ENCODE measurements around the gene CDKL5. TPM values are rescaled to one million over a fixed set of nuclear protein-coding genes. Genes with fewer than 3 reads are reported as not detected.

The CDKL5 gene
- polyA plus RNA-seq, 1 experiment: 13.3 TPM

DNA sequence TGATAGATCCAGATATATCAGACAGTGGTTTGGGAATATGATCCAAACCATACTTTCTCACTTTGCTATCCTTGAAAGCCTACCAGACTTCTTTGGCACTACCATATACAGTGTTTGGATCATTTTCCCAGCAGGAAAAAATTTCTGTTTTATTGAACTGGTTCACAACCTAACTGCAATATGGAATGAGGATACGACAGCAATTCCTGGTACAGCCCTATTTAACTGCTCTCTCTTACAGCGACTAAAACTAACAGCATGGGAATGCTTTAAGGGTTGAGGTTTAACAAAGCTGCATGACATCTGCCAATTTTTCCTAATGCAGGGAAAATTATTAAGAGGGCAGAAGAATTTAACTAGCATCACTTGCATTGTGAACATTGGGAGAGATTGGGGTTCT, 199.2 kb downstream of the CDKL5 start:
- TF ChIP-seq, protein P1, sequence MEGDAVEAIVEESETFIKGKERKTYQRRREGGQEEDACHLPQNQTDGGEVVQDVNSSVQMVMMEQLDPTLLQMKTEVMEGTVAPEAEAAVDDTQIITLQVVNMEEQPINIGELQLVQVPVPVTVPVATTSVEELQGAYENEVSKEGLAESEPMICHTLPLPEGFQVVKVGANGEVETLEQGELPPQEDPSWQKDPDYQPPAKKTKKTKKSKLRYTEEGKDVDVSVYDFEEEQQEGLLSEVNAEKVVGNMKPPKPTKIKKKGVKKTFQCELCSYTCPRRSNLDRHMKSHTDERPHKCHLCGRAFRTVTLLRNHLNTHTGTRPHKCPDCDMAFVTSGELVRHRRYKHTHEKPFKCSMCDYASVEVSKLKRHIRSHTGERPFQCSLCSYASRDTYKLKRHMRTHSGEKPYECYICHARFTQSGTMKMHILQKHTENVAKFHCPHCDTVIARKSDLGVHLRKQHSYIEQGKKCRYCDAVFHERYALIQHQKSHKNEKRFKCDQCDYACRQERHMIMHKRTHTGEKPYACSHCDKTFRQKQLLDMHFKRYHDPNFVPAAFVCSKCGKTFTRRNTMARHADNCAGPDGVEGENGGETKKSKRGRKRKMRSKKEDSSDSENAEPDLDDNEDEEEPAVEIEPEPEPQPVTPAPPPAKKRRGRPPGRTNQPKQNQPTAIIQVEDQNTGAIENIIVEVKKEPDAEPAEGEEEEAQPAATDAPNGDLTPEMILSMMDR (IDR thresholded peaks at IDR 0.05; ENCODE audit: low read depth, low read length): no peak
- DNase-seq (ENCODE audit: low read depth, low spot score): no peak
- Histone ChIP-seq H3K27me3 (ENCODE audit: control insufficient read depth, insufficient read depth, low read length) (no peaks in the 10 kb centered on the region), H3K9me3 (ENCODE audit: control insufficient read depth, insufficient read depth, low read length) (no peaks in the 10 kb centered on the region), H3K27ac (ENCODE audit: low read depth, low read length) (no peak overlapping the region), H3K4me3 (ENCODE audit: low read depth, low read length) (no peak overlapping the region)
- POLR2A ChIA-PET: no interaction called here
- CTCF ChIA-PET: no interaction called here

DNA sequence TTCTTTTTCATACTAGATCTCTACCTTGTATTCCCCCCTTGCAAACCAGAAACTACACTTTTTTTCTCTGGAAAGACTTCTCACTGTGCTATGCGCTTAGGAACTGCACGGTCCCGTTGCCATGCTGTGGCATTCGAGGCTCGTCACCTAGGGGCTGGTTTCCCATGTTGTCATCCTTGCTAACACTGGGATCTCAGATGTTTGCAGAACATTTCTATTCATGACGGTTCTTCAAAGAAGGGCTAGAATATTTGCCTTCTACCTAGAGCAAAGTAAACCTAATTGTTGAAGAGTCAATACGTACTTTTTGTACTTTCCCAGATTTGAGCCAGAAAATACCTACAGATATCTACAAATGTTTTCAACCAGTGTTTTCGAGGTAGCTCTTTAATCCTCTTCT, 205.5 kb downstream of the CDKL5 start:
- no peak for DNase-seq (ENCODE audit: low read depth, low spot score)
- TF ChIP-seq, protein P1 (IDR thresholded peaks at IDR 0.05; ENCODE audit: low read depth, low read length): no peak
- Histone ChIP-seq H3K4me3 (ENCODE audit: low read depth, low read length) (no peak overlapping the region), H3K27ac (ENCODE audit: low read depth, low read length) (no peak overlapping the region), H3K9me3 (ENCODE audit: control insufficient read depth, insufficient read depth, low read length) (no peaks in the 10 kb centered on the region), H3K27me3 (ENCODE audit: control insufficient read depth, insufficient read depth, low read length) (no peaks in the 10 kb centered on the region)
- ChIA-PET CTCF (interaction anchor here (1.0 kb wide), 1 partner anchor 212 kb away, joined by 3 read pairs; no protein-coding TSS in a partner anchor), POLR2A (no interaction called here)

DNA sequence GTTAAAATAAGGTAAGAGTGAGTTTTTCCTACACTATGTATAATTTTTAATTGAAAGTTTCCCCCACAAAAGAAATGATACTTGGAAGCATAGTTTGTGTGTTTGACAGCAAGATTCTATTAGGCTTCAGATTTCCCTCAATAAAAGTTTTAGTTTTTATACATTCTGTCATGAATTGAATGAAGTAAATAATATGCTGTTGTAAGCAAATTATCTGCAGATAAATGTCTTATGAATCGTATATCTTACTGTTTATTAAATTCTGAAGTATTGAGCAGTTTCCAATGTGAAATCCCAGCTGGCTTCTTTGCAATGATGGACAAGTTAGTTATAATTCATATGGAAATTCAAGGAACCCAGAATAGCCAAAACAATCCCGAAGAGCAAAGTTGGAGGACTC, 213.0 kb downstream of the CDKL5 start:
- Histone ChIP-seq H3K27me3 (ENCODE audit: control insufficient read depth, insufficient read depth, low read length) (no peaks in the 10 kb centered on the region), H3K4me3 (ENCODE audit: low read depth, low read length) (no peak overlapping the region), H3K27ac (ENCODE audit: low read depth, low read length) (no peak overlapping the region), H3K9me3 (ENCODE audit: control insufficient read depth, insufficient read depth, low read length) (no peaks in the 10 kb centered on the region)
- ChIA-PET POLR2A (no interaction called here), CTCF (no interaction called here)
- TF ChIP-seq, protein P1 (IDR thresholded peaks at IDR 0.05; ENCODE audit: low read depth, low read length): no peak
- no peak for DNase-seq (ENCODE audit: low read depth, low spot score)

DNA sequence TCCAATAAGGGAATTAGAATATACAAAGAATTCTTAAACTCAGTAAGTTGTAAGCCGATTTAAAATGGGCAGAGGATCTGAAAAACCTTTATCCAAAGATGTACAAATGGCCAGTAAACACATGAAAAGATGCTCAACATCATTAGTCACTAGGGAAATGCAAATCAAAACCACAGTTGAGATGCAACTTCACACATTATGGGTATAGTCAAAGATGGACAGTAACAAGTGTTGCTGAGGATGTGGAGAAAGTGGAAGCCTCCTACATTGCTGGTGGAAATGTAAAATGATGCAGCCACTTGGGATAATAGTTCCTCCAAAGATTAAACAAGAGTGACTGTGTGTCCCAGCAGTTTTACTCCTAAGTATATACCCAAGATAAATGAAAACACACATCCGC, 213.9 kb downstream of the CDKL5 start:
- Histone ChIP-seq H3K27ac (ENCODE audit: low read depth, low read length) (no peak overlapping the region), H3K9me3 (ENCODE audit: control insufficient read depth, insufficient read depth, low read length) (no peaks in the 10 kb centered on the region), H3K4me3 (ENCODE audit: low read depth, low read length) (no peak overlapping the region), H3K27me3 (ENCODE audit: control insufficient read depth, insufficient read depth, low read length) (no peaks in the 10 kb centered on the region)
- DNase-seq (ENCODE audit: low read depth, low spot score): no peak
- ChIA-PET CTCF (no interaction called here), POLR2A (no interaction called here)
- TF ChIP-seq, protein P1 (IDR thresholded peaks at IDR 0.05; ENCODE audit: low read depth, low read length): no peak

DNA sequence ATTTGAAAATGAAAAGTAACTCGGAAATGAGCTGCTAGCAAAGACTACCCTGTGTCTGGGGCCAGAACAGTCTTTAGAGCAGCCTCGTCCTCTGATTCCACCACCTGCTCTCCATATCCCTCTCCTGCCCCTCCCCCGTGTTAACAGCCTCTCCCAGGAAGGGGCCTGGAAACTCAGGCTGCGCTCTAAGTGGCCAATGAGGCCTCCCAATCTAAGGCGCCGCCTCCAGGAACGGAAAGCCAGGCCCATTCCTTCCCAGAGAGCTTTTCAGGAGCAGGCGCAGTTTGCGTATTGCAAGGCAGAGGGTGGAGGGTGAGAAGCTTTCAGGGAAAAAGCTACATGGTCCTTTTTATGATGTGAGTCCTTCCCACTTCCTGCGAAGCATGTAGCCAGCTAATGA, 215.3 kb downstream of the CDKL5 start:
- CTCF ChIA-PET: no interaction called here
- no peaks in the 10 kb centered on the region for H3K27me3 ChIP-seq (ENCODE audit: control insufficient read depth, insufficient read depth, low read length)
- POLR2A ChIA-PET: no interaction called here
- no peak for DNase-seq (ENCODE audit: low read depth, low spot score)
- TF ChIP-seq, protein P1 (IDR thresholded peaks at IDR 0.05; ENCODE audit: low read depth, low read length): no peak
- H3K9me3 ChIP-seq (ENCODE audit: control insufficient read depth, insufficient read depth, low read length): no peaks in the 10 kb centered on the region
- no peak overlapping the region for H3K27ac ChIP-seq (ENCODE audit: low read depth, low read length)
- H3K4me3 ChIP-seq (ENCODE audit: low read depth, low read length): no peak overlapping the region

Data from AG04450 (cell line).